ENCODE results near the gene C11orf21. TPM values are rescaled to one million over a fixed set of nuclear protein-coding genes. Genes with fewer than 3 reads are reported as not detected.

C11orf21 gene
- total RNA-seq, 1 donor from 2014 or later, result 0.51 TPM

- Mint-ChIP-seq H3K4me3 (no peak overlapping the region), H3K4me1 (ENCODE audit: unreplicated experiment) (peaks cover 5% of the 10 kb centered on the region), H3K36me3 (no peaks in the 10 kb centered on the region), H3K27ac (no peak overlapping the region), H3K27me3 (no peaks in the 10 kb centered on the region), H3K9me3 (no peaks in the 10 kb centered on the region)
- no peak for TF ChIP-seq CTCF (conservative IDR thresholded peaks at IDR 0.05)
- peak; percentile 66 for DNase-seq (ENCODE audit: extremely low spot score, unreplicated experiment)
Measured at GRCh38 chr11:2316169-2316962, 14.6 kb upstream of the C11orf21 start.

- TF ChIP-seq CTCF (conservative IDR thresholded peaks at IDR 0.05), result no peak
- Mint-ChIP-seq H3K27ac (no peak overlapping the region), H3K4me1 (ENCODE audit: unreplicated experiment) (peaks cover 6% of the 10 kb centered on the region), H3K36me3 (no peaks in the 10 kb centered on the region), H3K27me3 (no peaks in the 10 kb centered on the region), H3K4me3 (no peak overlapping the region), H3K9me3 (no peaks in the 10 kb centered on the region)
- peak; percentile 65 for DNase-seq (ENCODE audit: extremely low spot score, unreplicated experiment)
Measured at GRCh38 chr11:2315395-2316168, 13.9 kb upstream of the C11orf21 start.

GRCh38 chr11:2314525-2315394 lies 13.0 kb upstream of the C11orf21 start:
- no peak for DNase-seq (ENCODE audit: extremely low spot score, unreplicated experiment)

GRCh38 chr11:2314136-2314524 lies 12.4 kb upstream of the C11orf21 start:
- no peak overlapping the region for H3K4me3 Mint-ChIP-seq
- H3K27ac Mint-ChIP-seq, result no peak overlapping the region

More at GRCh38 chr11:2314525-2315394, 13.0 kb upstream of the C11orf21 start:
- Mint-ChIP-seq H3K4me1 (ENCODE audit: unreplicated experiment) (peaks cover 6% of the 10 kb centered on the region), H3K27me3 (no peaks in the 10 kb centered on the region), H3K36me3 (no peaks in the 10 kb centered on the region), H3K27ac (no peak overlapping the region), H3K4me3 (no peak overlapping the region), H3K9me3 (no peaks in the 10 kb centered on the region)
- no peak for TF ChIP-seq CTCF (conservative IDR thresholded peaks at IDR 0.05)

More at GRCh38 chr11:2314136-2314524, 12.4 kb upstream of the C11orf21 start:
- DNase-seq (ENCODE audit: extremely low spot score, unreplicated experiment), result no peak
- Mint-ChIP-seq H3K4me1 (ENCODE audit: unreplicated experiment) (peaks cover 6% of the 10 kb centered on the region), H3K27me3 (no peaks in the 10 kb centered on the region), H3K36me3 (no peaks in the 10 kb centered on the region), H3K9me3 (no peaks in the 10 kb centered on the region)
- no peak for TF ChIP-seq CTCF (conservative IDR thresholded peaks at IDR 0.05)
